ENCODE measurements around the gene S1PR3. TPM values are rescaled to one million over a fixed set of nuclear protein-coding genes. Genes with fewer than 3 reads are reported as not detected.

The S1PR3 gene
- total RNA-seq, 4 donors from 2014 or later, result 1.9 to 6.7 (median 4.3) TPM

- DNase-seq, result no peak
These were observed 19.9 kb upstream of the S1PR3 start for GRCh38 chr9:88971131-88971960.

DNA sequence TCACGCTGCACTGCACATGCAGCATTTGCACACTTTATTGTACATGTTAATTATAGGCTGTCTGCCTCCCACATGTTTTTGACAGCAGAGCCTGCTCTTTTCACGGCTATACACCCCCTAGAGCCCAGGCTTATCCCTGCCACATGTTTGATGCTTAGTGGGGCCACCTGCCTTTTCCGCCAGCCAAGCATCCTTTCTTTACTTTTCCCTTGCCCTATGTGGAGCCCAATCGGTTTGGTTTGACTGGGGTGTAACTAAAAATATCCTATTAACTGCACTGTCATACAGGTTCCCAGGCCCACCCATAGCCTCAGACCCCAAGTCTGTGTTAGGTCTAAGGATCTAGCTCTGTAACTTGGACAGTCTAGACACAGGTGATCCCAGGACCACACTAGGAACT is 18.9 kb upstream of the S1PR3 start:
- TF ChIP-seq POLR2A (IDR thresholded peaks at IDR 0.05) (no peak), CTCF (IDR thresholded peaks at IDR 0.05) (no peak)
- H3K4me3 ChIP-seq, result no peak overlapping the region

More at GRCh38 chr9:88971131-88971960, 19.9 kb upstream of the S1PR3 start:
- Histone ChIP-seq H3K4me3 (no peak overlapping the region), H3K9me3 (no peaks in the 10 kb centered on the region), H3K36me3 (no peaks in the 10 kb centered on the region), H3K4me1 (no peaks in the 10 kb centered on the region), H3K27me3 (no peaks in the 10 kb centered on the region), H3K27ac (no peak overlapping the region)
- TF ChIP-seq CTCF (IDR thresholded peaks at IDR 0.05), result no peak
- TF ChIP-seq POLR2A (IDR thresholded peaks at IDR 0.05), result no peak

GRCh38 chr9:88973281-88974045 is 17.8 kb upstream of the S1PR3 start:
- H3K36me3 ChIP-seq, result no peaks in the 10 kb centered on the region
- DNase-seq, result no peak
- H3K27me3 ChIP-seq, result no peaks in the 10 kb centered on the region
- H3K9me3 ChIP-seq, result no peaks in the 10 kb centered on the region
- H3K4me1 ChIP-seq, result no peaks in the 10 kb centered on the region
- no peak overlapping the region for H3K27ac ChIP-seq
- H3K4me3 ChIP-seq, result no peak overlapping the region
- TF ChIP-seq POLR2A (IDR thresholded peaks at IDR 0.05) (no peak), CTCF (IDR thresholded peaks at IDR 0.05) (no peak)

More for the DNA sequence above, 18.9 kb upstream of the S1PR3 start:
- no peaks in the 10 kb centered on the region for H3K27me3 ChIP-seq
- no peak for DNase-seq
- H3K4me1 ChIP-seq, result no peaks in the 10 kb centered on the region
- H3K27ac ChIP-seq, result no peak overlapping the region
- no peaks in the 10 kb centered on the region for H3K36me3 ChIP-seq
- H3K9me3 ChIP-seq, result no peaks in the 10 kb centered on the region

DNA sequence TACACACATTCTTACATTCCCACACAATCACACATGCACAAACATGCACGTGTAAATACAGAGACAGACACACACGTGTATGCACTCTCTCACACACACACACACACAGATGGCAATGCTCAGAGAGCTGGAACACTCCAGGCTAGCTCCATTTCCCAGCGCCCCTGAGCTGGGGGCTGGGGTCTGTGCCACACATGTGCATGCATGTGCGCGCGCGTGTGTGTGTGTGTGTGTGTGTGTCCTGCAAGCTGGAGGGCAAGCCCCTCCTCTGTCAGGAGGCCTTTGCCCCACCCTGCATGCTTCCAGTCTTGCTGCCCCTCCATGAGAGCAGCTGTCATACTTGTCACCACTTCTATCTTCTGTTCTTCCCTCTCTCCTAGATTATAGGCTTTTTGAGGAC is 16.6 kb upstream of the S1PR3 start:
- no peak for TF ChIP-seq POLR2A (IDR thresholded peaks at IDR 0.05)
- TF ChIP-seq CTCF (IDR thresholded peaks at IDR 0.05), result no peak
- Histone ChIP-seq H3K36me3 (no peaks in the 10 kb centered on the region), H3K4me3 (no peak overlapping the region), H3K4me1 (no peaks in the 10 kb centered on the region), H3K27ac (no peak overlapping the region), H3K9me3 (no peaks in the 10 kb centered on the region), H3K27me3 (no peaks in the 10 kb centered on the region)
- DNase-seq, result no peak

DNA sequence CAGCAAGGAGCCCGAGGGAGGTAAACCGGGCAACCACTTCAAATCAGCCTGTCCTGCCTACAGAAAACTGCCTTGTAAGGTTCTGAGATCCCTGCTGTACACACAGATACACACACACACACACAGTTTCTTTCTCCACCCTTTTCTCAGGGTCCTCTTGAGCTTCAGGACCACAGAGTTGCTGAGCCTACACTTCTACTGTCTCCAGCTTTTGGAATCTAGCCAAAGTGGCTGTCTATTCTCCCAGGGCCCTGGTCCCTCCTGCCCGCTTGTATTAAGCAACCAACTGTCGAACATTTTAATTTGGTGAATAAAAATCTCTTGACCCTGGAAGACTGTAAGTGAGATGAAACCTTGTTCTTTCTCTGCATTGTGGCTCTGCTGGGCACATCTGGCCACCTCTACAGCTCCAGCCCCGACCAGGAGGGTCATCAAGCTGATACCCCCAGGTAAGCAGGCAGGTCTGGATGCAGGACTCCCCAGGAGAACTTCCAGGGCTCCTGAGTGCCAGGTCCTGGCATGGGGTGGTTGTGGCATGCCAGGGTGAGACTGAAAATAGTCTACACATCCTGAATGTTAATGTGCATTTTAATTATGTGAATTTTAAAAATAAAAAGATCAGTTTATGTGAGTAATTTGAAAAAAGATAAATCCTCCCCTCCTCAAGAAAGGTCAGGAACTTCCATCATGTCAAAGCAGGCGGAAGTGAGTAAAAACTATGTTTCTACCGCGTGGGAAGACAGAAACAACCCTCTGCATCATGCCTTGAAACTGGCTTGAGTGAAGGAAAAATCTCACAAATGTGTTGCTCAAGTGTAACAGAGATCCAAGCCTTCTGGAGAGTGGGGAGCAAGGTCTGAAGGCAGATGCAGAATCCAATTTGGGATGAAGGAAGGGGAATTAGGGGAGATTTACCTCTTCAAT is 15.0 kb upstream of the S1PR3 start:
- Histone ChIP-seq H3K27ac (no peak overlapping the region), H3K4me3 (no peak overlapping the region), H3K9me3 (no peaks in the 10 kb centered on the region), H3K36me3 (no peaks in the 10 kb centered on the region), H3K4me1 (no peaks in the 10 kb centered on the region), H3K27me3 (no peaks in the 10 kb centered on the region)
- DNase-seq, result peak in 1 of 3 donors; percentile 25
- TF ChIP-seq CTCF (IDR thresholded peaks at IDR 0.05) (no peak), POLR2A (IDR thresholded peaks at IDR 0.05) (no peak)

Data from Peyer's patch (tissue), 4 donors.